HL-60/S4 treated with phorbol 12-myristate 13-acetate at 8.2 ng/mL for 4 days and 3 days (cell line): ENCODE data around the gene TRIO.

ENCODE experiments used
- in situ Hi-C: fragments of 300-500 bp; cut with MboI; formaldehyde crosslinking; loops from 2 replicates; pipeline ENCODE4 v1.15.0; 2022; ENCODE audit warnings: low sequenced_read_pairs

The TRIO gene

DNA sequence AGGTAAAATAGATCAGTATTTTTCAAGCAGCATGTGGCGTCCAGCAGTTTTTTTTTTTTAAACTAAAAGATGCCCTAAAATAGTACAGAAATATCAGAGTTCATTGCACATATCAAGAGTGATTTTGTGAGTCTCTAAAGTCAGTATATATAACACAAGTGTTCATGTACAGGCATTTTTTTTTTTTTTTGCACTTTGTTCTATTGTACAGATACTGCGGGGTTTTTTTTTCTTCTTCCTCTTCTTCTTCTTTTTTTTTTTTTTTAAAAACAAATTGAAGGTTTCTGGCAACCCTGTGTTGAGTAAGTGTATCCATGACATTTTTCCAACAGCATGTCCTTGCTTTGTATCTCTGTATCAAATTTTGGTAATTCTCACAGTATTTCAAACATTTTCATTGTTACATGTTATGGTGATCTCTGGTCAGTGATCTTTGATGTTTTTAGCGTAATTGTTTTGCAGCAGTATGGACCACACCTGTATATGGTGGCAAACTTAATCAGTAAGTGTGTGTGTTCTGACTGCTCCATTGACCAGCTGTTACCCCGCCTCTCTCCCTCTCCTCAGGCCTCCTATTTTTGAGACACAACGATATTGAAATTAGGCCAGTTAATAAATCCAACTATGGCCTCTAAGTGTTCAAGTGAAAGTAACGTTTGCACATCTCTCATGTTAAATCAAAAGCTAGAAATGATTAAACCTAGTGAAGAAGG, 76.8 kb downstream of the TRIO start:
- in situ Hi-C loops: no loop called here

DNA sequence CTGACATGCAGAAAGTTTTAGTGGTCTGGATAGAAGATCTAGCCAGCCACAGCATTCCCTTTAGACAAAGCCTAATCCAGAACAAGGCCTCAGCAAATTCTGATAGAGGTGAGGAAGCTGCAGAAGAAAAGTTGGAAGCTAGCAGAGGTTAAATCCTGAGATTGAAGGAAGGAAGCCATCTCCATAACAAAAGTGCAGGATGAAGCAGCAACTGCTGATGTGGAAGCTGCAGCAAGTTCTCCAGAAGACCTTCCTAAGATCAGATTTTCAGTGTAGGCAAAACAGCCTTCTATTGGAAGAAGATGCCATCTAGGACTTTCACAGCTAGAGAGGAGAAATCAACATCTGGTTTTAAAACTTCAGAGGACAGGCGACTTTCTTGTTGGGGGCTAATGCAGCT, 77.5 kb downstream of the TRIO start:
- in situ Hi-C loops: no loop called here

DNA sequence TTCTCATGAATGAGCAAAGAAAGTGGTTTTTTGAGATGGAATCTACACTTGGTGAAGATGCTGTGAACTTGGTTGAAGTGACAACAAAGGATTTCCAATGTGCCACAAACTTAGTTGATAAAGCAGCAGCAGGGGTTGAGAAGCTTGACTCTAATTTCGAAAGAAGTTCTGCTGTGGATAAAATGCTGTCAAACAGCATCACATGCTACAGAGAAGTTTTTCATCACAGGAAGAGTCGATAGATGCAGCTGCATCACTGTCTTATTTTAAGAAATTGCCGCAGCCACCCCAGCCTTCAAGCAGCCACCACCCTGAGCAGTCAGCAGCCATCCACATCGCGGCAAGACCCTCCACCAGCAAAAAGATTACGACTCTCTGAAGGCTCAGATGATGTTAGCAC, 78.6 kb downstream of the TRIO start:
- in situ Hi-C loops: no loop called here

DNA sequence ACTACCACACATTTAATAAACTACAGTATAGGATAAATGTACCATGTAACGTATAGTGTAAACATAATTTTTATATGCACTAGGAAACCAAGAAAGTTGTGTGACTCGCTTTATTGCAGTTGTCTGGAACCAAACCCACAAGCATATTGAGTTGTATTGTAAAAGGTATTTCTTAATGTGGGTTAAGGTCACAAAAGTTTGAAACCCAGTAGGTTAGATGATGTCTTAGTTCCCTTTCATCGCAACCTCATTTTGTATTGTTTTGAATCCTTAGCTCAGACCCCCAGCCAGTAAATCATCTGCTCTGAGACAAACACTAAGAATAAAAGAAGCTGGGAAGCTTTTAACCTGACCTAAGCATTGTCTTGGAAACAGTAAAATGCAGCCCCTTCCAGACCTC, 79.1 kb downstream of the TRIO start:
- in situ Hi-C loops: no loop called here

DNA sequence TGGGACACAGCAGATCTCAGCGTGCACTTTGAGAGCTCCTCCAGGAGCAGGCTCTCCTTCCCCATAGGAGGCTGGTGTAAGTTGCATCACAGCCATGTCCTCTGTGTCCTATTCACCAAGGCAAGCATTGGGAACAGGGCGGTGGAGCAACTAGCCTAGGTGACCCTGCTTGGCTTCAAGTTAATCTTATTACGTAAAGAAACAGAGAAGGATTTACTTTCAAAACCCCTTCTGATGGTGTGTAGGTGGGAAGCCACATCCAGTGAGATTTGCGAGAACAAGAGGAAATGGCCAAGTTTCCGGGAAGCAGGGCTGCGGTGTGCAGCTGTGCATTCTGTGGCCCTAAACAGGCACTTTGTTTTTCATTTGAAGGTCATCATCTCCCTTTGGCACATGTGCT, 80.2 kb downstream of the TRIO start:
- in situ Hi-C loops: no loop called here

DNA sequence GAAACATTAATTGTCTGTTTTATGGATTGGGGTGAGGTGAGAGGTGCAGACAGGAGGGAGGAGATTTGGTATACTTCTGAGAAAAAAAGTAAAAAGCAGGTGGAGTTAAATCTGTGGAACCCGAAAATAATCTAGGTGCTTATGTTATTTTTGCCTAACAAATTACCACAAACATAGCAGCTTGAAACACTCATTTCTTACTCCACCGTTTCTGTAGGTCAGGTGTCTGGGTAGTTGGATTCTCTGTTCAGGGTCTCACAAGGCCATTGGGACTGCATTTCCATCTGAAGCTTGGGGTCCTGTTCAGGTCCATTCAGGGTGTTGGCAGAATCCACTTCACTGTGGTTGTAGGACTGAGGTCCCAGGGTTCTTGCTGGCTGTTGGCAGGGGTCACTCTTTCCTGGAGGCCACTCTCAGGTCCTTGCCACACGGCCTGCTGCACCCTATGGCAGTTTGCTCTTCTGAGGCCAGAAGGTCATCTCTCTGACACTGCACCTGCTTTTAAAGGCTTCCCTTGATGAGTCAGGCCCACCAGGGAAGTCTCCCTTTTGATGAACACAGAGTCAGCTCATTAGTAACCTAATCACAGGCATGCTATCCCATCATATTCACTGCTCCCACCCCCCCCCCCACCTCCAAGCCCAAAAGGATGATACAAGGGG, 82.2 kb downstream of the TRIO start:
- in situ Hi-C loops: no loop called here

DNA sequence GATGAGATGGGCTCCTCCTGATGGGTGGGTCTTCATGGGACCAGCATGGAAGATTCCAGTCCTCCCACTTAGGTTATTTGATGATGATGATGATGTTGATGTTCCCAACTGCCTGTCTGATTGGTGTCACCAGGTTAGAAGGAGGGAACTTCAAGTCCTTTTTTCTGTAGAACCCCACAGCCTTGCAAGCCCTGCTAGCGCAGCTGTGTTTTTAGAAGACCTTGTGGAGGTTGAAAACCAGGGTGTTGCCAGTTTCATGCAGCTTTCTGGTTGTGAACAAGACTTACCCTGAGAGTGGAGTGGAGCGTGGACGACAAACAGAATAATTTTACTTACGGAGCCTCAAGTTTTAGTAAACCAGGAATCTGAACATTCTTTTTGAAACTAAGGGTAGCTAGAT, 83.0 kb downstream of the TRIO start:
- in situ Hi-C loops: no loop called here

DNA sequence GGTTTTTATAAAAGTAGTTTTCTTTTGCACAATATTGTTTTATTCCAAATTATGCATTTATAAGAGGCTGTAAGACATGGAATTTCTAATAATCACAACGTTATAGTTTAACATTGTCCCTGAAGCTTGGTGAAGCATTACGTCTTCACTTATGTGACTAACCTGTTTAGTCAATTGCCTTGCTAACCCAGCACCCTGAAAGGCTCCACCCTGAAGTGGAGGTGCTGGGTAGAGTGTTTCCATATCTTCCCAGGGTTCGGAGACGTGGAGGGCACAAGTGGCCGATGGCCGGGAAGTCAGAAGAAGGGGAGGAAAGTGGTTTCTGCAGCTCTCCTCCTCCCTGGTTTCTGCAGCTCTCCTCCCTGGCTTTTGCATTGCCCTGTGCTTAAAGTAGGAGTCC, 83.4 kb downstream of the TRIO start:
- in situ Hi-C loops: no loop called here

DNA sequence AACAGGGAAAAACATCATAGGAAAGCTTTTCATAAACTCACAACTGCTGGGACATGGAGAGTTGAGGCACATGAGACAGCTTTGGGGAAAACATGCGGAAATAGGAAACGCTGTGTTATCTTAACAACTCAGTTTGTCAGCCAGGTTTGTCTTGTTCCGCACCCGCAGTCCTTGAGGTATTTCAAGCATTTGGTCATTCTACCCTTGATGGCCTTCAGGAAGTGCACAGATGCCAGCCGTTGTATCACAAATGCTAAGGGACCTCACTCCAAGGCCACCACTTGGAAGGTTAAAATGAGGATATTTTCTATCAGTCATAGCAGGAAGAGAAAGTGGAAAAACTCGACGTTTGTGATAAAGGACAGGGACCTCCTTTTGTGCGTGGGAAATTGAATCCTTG, 83.8 kb downstream of the TRIO start:
- in situ Hi-C loops: no loop called here

DNA sequence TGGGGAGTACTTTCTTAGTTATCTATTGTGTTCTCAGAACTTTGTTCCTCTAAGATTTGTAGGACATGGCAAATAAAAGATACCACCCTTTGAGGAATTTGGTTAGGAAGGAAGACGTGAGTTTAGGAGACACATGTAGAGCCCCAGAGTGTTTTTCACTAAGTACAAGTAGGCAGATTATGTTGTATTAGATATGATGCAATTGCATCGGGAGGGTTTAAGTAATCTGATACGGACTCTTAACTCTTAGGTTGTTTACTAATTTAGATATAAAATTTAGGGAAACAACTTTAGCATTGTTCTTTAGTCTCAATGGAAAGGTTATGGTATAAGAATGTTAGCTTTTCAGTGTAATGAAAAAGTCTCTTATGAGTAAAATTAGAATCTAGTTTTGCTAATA, 84.4 kb downstream of the TRIO start:
- in situ Hi-C loops: no loop called here

DNA sequence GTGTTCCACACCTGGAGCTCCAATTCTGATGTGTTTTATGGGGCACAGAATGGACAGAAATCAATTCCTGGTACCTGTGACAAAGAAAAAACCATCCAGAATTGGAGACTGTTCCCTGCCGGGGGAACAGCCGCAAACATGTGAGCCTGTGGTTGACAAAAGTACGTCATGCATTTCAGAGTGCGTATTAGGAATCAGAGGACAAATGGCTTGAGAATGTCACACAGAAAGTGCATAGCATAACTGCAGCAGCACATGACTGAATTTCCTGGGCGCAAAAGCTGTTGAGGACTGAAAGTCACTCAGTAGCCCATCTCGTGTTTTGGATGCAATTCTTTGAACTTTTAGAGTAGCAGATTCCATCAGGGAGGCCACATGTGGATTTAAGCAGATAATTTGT, 85.1 kb downstream of the TRIO start:
- in situ Hi-C loops: no loop called here

DNA sequence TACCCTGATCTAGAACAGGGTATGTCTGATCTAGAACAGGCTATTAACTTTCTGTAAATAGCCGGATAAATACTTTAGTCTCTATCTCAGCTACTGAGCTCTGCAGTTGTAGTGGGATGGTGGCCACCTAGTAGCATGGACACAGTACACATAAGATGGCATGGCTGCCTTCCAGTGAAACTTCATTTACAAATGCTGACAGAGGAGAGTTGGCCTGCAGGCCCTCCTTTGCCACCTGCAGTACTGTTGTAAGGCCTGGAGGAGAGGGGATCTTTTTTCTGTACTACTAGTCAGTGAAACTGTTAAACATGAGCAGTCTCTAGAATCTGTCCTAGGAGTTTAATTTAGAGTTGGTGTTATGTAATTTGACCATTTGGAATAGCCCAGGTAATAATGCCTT, 86.0 kb downstream of the TRIO start:
- in situ Hi-C loops: no loop called here

DNA sequence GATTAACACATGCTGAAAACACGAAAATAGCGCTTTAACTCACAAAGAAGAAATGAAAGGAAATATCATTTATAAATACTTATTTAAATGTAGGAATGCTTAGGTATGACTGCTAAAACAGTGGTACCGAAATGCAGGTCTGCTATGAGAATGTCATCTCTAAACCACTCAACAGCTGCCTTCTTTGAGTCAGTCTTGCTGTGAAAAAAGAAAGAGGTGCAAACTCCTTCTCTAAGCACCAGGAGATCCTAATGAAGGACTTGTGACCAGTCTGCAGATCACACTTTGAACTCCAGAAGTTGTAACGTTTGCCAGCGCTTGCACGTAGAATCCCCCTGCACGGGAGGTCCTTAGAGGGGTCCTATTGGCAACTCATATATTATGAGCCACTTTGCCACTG, 86.6 kb downstream of the TRIO start:
- in situ Hi-C loops: no loop called here

DNA sequence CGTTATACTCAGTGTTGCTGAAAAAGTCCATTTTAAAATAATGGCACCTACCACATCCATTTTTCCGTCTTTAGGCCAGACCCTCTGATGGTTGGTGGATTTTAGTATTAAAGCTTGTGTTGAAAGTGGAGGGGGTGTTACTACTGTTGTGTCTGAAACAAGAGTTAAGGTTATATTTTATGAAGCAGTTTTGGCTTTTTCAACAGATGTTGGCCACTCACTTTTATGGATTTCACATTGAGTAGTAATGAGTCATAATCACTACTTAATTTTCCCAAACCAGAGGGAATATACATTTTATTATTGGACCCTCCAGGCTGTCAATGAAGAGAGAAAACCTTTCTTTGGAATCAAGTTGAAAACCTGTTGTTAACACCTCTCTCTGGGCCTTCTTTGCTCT, 88.0 kb downstream of the TRIO start:
- in situ Hi-C loops: no loop called here

DNA sequence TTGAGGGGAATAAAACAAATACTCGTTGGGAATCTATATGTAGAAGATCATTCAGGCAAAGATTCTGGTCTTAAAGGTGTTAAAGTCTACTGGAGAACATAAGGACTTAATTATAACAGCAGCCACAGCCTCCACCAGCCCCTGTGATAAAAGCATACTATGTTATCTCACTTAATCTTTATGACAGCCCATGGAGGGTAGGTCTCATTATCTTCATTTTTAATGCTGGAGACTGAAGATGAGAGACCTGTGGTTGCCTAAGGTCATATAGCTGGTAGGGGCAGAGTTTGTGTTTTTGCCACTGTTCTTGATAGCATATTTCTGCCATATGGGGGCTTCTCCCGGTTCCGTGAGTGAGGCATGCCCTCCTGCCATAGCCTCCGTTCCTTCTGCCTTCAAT, 88.7 kb downstream of the TRIO start:
- in situ Hi-C loops: no loop called here

DNA sequence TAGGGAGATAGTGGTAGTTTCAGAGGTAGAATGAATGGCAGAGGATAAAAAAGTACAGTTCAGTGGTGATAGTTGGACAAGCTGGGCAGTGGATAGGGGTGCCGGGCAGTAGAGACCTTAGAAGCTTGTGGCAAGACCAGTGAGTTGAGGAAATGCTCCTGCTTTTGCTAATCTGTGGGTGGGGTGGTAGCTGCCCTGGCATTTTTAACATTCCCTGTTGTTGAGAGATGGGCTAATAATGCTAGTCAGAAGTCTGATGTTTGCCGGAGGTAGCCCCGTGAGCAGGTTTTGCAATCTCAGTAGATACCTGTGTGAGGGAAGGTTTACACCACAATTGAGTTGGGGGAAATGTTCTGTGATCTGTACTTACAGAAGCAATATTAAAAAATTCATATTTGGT, 91.1 kb downstream of the TRIO start:
- in situ Hi-C loops: no loop called here

DNA sequence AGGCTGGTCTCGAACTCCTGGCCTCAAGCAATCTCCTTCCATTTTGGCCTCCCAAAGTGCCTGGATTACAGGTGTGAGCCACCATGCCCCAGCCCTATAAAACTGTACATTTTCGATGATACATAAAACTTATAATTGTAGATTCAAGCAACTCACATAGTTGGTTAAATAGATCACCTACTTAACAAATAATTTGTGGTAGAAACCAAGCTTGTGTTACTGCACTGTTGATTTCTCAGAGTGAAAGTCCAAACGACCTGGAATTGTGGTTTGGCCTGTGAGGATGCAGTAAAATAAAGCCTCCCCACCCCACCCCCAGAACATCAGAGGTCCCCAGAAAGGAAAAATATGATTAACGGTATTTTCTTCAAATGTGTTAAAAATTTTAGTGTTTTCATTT, 92.7 kb downstream of the TRIO start:
- in situ Hi-C loops: no loop called here

DNA sequence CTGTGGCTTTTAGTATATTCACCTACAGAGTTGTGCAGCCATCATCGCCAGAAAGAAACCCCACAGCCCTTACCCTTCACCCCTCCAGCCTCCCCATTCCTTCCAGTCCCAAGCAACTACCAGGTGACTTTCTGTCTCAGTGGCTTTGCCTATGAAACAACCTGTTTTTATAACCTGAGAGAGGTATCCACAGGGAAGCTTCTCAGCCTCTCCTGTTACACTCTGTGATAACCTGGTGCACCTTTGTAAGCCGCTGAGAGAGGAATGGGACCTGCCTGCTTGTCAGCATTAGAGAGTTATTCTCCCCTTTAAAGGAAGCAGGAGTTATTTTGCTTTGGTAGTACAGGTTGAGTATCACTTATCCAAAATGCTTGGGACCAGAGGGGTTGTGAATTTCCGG, 93.6 kb downstream of the TRIO start:
- in situ Hi-C loops: no loop called here

DNA sequence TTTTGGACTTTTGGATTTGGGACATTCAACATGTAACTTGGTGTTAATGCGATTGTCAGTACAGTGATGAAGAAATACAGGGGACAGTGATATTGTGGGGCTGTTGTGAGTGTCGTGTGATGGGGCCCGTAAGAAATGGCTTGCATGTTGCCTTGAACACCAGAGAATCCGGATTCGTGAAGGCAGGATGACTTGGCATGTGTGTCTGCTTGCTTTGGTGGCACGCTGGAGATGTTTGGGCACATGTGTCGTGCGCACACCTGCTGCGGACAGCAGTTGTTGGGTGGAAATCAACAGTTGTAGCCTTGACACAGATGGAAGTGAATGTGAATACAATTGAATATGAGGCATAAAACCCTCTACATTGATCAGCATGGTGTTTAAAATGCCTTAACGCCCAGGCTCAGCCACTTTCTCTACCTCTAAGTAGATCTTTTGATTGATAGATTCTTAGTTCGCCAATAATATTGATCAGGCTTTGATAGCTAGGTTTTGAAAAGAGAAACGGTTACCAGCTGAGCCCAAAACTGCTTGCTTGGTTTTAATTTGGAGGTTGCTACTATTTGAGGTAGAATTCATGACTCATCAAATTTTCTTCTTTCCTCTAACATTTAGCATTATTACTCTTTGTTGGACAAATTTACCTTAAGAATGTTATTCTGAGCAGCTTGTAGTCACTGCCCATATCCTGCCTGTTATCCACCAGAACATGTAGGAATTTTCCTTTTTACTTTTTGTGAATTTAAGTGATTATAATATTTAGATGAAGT, 94.4 kb downstream of the TRIO start:
- in situ Hi-C loops: no loop called here

DNA sequence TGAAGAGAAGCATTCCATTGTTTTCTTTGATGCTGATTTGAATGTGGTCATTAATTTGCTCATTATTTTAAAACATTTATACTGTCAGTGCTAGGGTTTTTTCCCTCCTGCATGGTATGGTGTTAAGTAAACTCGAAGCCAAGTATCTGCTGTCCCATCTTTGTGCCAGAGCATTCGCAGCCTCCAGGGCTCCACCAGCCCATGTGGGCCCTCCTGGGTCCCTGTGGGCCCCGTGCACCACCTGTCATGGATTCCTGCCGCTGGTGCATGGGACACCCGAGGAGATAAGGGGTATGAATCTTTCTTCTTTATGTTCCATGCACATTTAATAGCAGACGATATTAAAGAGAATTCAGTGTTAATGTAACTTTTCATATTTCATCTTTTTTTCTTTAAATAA, 95.1 kb downstream of the TRIO start:
- in situ Hi-C loops: no loop called here

DNA sequence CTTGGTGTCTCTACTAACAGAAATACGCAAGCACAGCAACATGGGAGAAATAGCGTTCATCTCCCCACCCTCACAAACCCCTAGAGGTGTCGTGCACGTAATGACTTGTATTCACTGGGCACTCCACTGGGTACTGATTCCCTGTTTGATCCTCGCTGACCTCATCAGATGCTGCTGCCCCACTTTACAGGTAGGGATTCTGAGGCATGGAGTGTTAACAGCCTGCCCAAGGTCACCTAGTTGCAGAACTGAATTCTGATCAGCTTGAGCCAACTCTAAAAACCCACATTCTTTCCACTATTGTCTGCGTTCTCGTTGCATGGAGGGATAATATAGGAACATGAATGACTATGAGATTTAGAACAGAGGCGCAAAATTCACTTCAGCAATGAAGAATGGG, 96.3 kb downstream of the TRIO start:
- in situ Hi-C loops: no loop called here

DNA sequence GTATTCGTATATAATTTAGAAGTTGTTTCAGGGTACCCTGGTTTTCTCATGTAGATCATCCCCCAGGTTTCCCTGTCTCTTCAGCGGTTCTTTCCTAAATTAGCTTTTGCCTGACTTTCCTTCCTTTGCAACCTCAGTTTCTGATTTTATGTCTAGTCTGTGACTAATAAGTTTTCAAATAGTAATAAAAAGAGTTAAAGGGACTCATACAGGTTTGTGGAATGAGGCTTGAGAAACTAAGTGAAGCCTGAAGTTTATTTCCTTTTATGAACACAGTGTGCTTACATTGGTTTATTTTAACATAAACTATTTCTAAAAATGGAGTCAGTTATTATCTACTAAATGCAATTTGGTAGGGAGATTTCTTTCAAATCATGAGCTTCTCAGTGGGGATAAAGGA, 96.8 kb downstream of the TRIO start:
- in situ Hi-C loops: no loop called here
